DMS114 treated with DMSO at 0.1 percent for 48 hours (cell line): ENCODE data around the gene ABHD12.
"Not testable (repeated sequence)": the region's sequence is repeated elsewhere in the genome, so short reads cannot be mapped to it uniquely, and the experiment has no call there.

Source experiments
- DNase-seq: peaks from one replicate; lab custom pipeline; 2025; ENCODE audit not compliant: unreplicated experiment; lab: John Stamatoyannopoulos, UW

The ABHD12 gene

DNA sequence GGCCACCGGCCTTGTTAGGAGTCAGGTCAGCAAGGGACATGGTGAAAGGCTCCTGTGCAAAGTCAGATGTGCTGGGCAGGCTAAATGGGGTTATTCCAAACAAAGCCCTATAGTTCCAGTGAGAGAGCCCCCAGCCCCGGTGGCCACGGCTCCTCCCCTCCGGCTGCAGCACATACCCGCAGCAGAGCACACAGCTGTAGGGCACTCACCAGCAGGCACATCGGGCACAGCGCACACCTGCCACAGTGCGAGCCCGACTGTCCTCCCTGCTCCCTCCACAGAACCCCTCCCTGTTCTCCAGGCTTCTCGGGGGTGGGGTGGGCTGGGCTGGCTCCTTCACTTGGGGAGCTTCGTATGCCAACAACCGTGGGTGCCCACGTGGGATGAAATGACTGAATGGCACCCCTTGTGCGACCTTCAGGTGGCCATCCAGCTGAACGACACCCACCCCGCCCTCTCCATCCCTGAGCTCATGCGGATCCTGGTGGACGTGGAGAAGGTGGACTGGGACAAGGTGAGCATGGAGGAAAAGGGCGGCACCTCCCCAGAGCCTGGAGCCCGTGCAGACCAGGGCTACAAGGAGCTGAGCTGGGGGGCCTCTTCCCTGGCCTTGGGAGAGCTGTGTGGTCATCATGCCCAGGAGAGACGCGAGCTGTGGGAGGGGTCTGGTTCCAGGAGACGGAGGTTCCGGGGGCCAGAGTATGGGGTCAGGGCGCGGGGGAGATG is 111.8 kb downstream of the ABHD12 start:
- no peak for DNase-seq

DNA sequence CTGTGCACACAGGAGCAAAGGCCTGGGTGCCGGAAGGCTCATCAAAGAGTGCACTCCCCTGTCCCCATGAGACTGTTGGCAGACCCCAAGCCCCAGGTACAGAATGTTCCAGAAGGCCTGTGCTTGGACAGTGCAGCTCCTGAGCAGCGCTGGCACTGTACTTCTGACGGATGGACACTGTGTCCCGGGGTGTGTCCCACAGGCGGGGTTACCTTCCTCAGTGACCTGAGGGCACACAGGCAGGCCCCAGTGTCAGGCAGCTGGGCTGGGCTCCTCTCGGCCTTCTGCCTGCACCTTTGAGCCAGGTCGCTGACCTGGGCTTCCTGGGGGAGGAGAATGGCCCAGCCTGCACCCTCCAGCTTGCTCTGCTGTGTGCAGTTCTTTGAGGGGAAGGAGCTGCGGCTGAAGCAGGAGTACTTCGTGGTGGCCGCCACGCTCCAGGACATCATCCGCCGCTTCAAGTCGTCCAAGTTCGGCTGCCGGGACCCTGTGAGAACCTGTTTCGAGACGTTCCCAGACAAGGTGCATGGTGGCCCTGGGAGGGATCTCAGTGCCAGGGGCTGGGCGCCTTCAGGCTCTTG is 112.6 kb downstream of the ABHD12 start:
- no peak for DNase-seq

DNA sequence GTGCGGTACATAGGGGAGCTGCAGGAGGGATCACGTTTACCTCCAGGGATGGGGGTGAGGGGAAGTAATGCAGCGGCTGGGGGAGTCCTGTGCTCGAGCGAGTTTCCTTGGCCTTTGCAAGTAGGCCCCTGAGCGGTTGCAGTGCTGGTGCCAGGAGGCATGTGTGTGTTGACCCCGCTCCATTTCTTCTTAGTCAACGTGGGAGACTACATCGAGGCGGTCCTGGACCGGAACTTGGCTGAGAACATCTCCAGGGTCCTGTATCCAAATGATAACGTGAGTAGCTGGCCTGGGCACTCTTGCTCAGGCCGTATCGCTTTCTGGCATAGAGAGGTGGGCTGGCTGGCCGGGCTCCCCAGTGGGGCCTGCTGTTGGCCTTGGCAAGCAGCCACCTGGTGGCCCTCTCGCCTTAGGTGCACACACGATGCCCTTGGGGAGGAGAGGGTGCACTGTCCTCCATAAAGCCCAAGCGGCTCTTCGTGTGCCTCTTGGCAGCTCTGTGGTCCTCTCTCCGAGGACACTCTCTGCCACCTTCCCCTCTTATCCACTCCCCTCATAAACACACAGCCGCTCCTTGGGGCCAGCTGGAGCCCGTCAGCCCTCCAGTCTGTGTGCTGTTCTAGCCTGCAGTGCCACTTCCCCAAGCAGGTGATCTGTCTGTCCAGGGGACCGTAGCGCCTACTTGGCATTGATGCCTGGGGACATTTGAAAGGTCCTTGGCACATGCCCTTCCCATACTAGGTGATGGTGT is 113.4 kb downstream of the ABHD12 start:
- no peak for DNase-seq

DNA sequence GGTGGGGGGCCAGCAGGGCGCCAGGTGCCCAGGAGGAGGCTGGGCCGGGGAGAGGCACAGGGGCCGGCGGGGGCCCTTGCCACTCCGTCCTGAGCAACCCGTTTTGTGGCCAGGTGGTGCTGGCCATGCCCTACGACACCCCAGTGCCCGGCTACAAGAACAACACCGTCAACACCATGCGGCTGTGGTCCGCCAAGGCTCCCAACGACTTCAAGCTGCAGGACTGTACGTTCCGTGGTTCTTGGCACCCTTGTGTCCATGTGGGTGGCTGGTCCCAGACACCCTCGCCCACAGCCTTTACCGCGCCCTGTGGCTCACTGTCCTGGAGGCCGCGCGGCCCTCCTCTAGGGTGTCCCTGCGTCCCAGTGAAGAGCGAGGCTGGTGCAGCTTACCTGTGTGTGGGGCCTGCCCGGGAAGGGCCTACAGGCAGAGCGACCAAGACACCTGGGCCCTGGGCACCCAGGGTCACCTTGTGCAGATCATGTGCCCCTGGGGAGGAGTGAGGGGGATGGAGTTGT is 114.0 kb downstream of the ABHD12 start:
- no peak for DNase-seq

DNA sequence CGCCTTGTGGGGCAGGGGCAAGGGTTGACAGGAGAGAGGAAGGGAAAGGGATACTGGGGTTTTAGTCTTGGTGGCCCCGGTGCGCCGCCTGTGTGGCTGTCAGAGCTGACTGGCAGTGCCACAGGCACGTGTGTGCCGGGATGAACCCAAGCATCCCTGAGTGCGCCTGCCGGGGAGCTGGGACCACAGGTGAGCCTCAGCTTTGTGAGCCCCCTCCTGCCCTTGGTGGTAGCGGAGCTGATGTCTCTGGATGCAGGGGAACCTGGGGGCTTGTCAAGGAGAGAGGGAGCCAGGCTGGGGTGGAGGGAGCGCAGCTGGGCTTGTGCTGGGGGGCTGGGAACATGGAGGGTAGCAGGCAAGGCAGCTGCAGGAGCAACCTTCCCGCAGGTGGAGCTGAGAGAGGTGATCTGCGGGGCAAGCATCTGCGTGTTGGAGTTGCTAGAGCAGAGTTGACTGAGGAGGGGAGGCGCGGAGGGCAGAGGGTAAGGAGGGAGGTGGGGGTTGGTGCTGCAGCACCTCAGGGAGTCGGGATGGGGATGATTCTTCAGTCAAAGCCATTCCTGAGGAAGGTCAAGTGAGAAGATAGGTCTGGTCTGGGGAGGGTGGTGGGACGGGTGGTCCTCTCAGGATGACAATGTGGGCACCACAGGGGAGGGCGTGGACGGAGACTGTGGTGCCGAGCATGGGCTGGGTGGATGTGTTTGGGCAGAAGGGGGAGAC is 114.7 kb downstream of the ABHD12 start:
- DNase-seq, result no peak

DNA sequence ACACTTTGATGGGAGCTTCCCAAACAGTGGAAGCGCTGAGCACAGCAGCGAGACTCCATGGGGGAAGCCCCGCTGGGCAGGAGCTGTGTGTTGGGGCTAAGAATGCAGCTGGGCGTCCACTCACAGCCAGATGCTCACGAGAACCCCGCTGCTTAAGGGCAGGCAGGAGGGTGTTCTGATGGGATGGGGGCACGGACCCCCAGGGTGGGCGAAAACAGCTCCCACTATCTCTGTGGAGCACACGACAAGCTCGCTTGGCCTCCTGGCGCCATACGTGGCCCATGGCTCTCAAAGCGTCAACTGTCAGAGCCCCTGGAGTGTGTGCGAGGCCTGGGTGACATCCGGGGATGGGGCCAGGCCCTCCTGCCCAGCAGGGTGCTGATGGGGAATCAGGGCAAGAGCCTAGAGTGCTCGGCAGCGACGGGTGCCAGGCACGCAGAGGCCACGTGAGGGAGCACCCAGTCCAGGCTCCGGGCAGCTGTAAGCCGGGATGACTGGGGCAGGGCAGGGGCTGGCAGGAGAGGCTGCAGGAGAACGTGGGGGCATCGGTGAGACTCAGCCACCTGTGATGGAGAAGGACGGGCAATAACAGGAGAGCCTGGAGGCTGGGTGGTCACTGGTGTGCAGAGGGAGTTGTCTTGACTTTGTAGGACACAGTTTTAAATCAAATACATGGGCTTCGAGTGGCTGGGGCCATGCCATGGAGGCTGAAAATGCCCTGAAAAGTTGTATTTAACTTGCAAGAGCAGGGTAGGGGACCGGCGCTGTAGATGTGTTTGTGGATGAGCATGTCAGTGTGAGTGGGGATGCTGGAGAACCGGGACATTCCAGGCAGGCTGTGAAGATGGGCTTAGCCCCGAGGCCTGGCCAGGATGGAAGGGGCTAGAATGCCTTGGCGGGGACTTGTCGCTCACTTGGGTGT is 115.5 kb downstream of the ABHD12 start:
- no peak for DNase-seq

DNA sequence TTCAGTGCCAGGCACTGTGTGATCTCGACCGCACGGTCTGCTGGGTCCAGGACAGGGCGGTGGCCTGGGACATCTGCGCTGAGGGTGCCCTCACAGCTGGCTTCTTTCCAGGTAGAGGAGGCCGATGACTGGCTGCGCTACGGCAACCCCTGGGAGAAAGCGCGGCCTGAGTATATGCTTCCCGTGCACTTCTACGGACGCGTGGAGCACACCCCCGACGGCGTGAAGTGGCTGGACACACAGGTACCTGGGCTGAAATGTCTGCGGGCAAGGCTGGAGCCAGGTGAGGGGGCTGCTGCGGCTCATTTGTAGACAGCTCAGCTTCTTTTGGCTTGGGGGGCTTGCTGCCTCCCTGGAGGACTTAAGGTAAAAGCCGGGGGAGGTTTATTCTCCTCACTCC is 116.2 kb downstream of the ABHD12 start:
- DNase-seq, result no peak

DNA sequence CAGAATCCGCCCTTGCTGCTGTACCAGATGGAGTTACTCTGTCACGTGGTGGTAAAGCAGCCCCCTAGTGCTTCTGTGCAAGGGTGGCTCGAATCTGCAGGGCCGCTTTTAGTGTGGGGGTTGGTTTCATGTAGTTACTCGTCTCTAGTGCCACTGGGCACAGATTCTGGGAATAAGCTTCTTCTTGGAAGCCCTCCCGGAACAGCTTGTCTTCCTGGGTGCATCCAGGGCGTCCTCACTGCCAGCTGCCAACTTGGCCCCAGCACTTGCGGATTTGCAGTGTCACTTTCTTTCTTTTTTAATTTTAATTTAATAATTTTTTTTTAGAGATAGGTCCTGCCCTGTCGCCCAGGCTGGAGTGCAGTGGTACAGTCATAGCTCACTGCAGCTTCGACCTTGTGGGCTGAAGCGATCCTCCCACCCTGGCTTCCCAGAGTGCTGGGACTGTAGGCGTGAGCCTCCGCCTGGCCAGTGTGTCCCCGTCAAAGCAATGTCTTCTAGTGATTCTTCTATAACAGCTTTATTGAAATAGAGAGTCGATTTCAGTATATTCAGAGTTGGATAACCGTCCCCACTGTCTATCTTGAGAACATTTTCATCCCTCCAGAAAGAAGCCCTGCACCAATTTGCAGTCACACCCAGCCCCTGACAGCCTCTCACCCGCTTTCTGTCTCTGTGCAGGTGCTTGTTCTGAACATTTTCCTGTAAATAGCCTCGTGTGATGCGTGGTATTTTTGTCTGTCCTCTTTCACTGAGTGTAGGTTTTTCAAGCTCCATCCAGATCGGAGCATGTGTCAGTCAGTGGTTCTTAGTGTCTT is 116.9 kb downstream of the ABHD12 start:
- DNase-seq, result no peak

DNA sequence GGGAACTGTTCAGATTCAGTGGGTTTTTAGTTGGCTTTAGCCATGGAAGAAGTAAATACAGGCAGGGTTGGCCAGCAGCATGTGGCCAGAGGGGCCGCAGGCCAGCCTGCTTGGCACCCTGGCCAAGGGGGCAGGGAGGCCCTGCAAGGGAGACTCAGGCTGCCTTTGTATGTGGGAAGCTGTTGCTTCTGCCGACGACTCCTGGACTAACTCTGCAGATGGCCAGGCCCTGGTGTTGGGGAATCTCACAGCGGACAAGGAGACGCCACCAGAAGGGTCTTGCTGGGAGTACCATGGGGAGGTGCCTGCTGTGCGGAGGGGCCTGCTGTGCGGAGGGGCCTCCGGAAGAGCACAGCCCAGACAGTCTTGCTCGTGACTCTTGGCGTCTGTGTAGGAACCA is 117.6 kb downstream of the ABHD12 start:
- no peak for DNase-seq

DNA sequence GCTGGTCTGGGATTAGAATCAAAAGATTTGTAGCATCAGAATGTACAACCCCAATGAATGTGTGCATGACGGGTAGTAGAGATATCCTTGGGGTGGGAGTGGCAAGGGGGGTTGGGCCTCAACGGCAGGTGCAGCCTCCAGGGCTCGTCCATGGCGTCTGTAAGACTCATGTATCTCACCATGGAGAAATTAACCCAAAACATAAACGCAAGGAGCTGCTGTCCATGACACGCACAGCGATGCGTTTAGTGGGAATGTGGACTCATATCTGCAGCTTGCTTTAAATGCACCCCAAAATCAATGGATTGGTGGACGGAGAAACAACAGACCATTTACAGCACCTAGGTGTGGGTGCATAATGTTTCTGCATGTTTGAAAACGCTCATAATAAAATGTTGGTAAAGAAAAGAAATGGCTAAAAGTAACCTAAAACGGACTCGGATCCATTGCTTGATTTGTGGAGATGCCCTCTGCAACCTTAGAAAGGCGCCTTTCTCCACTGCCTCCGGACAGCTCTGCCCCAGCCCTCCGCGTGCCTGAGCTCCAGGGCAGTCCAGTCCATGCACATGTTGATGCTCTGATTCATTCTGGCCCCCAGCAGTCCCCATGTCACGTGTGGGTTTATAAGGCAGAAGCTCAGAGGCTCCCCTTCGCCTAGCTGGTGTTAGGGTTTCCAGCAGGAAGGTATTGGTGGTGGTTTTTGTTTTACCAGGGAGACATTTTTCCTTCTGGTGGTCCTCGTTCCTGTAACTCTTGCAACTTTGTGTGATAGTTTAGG is 118.2 kb downstream of the ABHD12 start:
- no peak for DNase-seq

DNA sequence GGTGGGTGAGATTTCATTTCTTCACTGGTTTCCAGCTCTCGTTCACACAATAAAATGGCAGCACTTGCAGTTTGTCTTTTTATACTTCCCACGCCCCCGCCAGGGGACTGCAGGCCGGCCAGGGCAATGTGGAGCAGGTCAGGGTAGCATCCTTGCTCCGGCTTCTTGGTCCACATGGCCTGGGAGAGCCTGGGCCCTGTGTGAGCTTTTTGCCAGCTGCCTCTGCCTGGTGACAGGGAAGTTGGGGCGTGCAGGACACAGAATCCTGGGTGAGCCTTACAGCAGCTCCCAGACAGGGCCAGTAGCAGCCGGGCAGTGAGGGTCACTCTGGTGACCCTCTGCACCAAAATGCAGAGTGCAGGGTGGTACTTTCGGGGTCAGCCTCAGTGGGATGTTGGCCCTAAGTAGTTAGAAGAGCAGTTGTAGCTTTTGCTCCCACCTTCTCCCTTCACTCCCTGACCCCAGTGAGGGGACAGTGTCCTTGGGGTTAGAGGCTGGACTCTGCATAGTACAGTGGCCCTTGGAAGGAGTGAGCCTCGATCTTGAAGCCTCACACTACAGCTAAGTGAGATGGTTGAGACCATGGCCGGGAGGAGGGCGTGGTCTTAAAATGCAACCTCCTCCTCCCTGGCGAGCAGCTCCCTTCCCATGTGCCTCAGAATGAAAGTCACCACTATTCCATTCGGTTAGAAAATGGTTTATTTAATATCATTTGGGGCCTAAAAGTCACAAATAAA is 119.0 kb downstream of the ABHD12 start:
- DNase-seq, result no peak

DNA sequence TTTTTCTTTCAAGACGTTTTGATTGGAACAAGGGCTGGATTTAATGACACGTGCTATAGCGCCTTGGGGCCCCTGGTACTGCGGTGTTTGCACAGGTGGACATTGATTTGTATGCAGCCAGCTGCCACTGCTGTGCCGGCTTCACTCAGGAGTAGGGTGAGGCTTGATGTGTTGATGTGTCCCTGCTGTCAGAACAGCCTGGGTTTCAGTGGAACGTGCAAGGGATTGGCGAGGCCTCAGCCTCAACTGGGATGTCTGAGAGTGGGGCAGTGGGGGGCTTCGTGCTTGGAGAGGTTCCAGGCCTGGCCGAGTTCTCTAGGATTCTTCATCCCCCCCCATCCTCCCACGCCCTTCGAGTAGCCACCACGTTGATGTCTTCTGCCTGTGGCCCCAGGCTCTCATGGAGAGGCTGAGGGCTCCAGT is 119.8 kb downstream of the ABHD12 start:
- DNase-seq, result no peak

DNA sequence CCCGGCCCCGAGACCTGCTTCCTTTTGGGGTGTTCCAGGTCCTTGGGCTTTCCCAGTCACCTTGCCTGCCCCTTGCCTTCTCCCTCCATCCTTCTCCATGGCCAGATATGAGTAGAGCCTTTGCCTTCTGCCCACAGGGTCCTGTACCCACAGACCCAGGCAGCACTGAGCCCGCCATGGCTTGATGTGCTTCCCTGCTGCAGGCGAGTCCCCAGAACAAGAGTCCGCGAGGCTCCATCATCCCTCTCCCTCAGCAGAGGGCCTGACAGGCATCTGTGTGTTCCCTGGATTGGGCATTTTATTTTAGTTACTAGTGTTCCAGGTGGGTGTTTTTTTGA is 120.8 kb downstream of the ABHD12 start:
- no peak for DNase-seq

DNA sequence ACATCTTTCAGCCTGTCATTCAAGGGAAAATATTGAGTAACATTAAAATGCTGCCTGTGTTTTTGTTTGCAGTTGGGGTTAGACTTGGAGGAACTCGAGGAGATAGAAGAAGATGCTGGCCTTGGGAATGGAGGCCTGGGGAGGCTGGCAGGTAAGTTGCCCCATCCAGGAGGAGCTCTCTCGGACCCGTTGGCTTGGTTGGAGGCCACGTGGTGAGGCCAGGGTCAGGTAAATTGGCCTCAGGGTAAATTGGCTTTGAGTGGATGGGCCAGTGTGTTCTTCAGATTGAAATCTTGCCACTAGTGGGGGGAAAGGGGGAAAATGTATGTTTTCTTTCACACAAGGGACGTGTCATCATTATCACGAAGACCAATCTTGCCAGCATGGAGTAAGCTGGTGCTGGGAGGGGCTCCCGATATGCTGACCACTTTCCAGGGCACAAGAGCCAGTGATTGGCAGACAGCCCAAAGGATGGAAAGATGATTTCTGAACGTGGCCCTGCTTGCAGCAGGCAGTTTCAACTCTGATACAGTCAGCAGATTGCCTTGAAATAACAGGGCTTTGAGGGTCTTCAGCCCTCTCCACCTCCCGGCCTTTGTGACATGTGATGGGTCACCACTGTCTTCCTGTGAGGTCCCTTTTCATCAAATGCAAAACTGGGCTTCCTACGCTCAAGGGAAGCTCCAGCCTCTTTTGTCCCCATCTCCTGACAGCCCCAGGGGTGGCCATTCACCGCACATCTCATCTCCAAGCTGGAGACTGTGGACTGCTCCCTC is 121.4 kb downstream of the ABHD12 start:
- DNase-seq, result no peak

DNA sequence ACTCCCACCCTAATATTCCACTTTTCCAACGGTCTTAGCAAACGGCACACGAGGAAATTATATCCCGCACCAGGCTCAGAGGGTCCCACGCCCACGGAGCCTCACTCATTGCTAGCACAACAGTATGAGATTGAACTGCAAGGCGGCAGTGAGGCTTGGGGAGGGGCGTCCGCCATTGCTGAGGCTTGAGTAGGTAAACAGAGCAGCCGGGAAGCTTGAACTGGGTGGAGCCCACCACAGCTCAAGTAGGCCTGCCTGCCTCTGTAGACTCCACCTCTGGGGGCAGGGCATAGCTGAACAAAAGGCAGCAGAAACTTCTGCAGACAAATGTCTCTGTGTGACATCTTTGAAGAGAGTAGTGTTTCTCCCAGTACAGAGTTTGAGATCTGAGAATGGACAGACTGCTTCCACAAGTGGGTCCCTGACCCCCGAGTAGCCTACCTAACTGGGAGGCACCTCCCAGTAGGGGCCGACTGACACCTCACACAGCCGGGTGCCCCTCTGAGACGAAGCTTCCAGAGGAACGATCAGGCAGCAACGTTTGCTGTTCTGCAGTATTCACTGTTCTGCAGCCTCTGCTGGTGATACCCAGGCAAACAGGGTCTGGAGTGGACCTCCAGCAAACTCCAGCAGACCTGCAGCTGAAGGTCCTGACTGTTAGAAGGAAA is 129.7 kb downstream of the ABHD12 start:
- not testable (repeated sequence) for DNase-seq

DNA sequence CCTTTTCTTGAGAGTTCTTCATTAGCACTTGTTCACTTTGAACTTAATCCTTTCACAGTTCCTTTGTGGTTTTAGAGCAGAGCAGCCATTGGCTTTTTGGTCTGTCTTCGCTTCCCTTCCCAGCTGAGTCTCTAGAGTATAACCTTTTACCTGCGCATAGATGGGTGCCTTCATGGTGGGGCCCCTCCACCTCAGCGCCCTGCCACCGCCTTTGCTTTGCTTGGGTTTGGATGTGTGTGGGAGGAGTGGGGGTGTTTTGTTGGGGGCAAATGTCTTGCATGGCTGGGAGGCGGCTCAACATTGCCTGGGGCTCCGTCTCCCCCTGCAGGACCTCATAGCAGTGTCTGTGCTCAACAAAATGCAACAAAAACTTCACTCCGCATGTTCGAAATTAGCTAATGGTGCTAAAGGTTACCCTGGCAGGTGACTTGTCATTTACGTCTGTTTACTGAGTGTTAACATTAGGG is 130.8 kb downstream of the ABHD12 start:
- DNase-seq, result no peak

DNA sequence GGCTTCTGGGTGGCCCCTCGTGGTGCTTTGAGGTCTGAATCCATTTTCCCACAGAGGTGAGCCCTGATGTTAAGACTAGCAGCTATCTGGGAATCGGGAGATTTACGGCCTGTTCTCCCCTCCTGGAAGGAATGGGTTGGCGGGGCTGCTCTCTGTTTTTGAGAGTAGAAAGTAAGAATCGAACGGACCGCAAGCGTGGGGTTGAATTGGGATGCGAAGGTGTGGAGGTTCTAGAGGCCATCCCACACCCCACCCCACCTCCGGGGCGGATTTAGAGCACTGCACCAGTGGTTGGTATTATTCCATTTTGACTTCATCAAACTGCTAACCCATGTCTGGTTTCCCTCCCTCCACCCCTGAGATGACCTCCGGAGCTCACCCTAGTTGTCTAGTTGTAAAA is 131.3 kb downstream of the ABHD12 start:
- DNase-seq, result no peak
